ENCODE measurements around the gene PHF3. TPM values are rescaled to one million over a fixed set of nuclear protein-coding genes. Genes with fewer than 3 reads are reported as not detected.

The PHF3 gene
- polyA plus RNA-seq, 1 experiment = 26.6 TPM

- CTCF ChIA-PET = interaction anchor here (0.8 to 3.9 kb wide), 4 partner anchors 10 to 283 kb away, joined by 3 to 17 read pairs (median 8); no protein-coding TSS in a partner anchor
- Histone ChIP-seq H3K27ac (ENCODE audit: low read depth, low read length) (no peak overlapping the region), H3K27me3 (ENCODE audit: control insufficient read depth, insufficient read depth, low read length) (no peaks in the 10 kb centered on the region), H3K9me3 (ENCODE audit: control insufficient read depth, insufficient read depth, low read length) (no peaks in the 10 kb centered on the region; the same call in 1 of the 2 replicates), H3K4me3 (ENCODE audit: low read depth, low read length) (peak overlapping the region; percentile 80)
- DNase-seq (ENCODE audit: low read depth, low spot score) = no peak
- POLR2A ChIA-PET = interaction anchor here (0.6 to 2.2 kb wide), 3 partner anchors 14 to 62 kb away, joined by 4 to 7 read pairs (median 4); no protein-coding TSS in a partner anchor
- TF ChIP-seq, protein P1, sequence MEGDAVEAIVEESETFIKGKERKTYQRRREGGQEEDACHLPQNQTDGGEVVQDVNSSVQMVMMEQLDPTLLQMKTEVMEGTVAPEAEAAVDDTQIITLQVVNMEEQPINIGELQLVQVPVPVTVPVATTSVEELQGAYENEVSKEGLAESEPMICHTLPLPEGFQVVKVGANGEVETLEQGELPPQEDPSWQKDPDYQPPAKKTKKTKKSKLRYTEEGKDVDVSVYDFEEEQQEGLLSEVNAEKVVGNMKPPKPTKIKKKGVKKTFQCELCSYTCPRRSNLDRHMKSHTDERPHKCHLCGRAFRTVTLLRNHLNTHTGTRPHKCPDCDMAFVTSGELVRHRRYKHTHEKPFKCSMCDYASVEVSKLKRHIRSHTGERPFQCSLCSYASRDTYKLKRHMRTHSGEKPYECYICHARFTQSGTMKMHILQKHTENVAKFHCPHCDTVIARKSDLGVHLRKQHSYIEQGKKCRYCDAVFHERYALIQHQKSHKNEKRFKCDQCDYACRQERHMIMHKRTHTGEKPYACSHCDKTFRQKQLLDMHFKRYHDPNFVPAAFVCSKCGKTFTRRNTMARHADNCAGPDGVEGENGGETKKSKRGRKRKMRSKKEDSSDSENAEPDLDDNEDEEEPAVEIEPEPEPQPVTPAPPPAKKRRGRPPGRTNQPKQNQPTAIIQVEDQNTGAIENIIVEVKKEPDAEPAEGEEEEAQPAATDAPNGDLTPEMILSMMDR (IDR thresholded peaks at IDR 0.05; ENCODE audit: low read depth, low read length) = no peak
Measured at GRCh38 chr6:63635215-63635587, 401 bp upstream of the PHF3 start.

DNA sequence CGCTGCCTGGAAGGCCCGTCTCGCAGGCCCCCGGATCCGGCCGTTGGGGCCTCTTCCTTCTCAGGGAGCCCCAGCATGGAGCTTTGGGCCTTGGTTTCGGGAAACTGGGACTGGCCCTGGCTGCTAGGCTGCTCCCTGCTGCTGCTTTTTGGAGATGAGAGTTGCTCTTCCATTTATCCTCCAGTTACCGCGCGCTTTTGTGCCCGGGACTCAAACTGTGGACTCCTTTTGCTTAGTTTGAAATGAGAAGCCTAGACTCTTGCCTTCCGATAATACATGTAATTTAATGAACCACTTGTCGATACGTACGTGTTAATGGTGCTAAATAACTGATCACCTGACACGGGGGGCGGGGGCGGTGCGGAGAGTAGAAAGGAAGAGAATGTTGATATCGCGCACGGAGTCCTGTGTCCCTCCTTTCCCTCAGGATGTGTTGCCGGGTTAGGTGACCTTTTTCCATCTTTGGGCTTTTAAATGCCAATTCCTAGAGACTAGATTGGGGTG is 968 bp downstream of the PHF3 start:
- TF ChIP-seq, protein P1 (IDR thresholded peaks at IDR 0.05; ENCODE audit: low read depth, low read length) = no peak
- ChIA-PET POLR2A (interaction anchor here (1.0 to 2.2 kb wide), 5 partner anchors 13 to 261 kb away, joined by 3 to 7 read pairs (median 3); no protein-coding TSS in a partner anchor), CTCF (interaction anchor here (0.5 to 3.9 kb wide), 4 partner anchors 10 to 166 kb away, joined by 3 to 17 read pairs (median 4); no protein-coding TSS in a partner anchor)
- DNase-seq (ENCODE audit: low read depth, low spot score) = no peak
- H3K9me3 ChIP-seq (ENCODE audit: control insufficient read depth, insufficient read depth, low read length) = no peaks in the 10 kb centered on the region; the same call in 1 of the 2 replicates
- H3K4me3 ChIP-seq (ENCODE audit: low read depth, low read length) = peak overlapping the region; percentile 80
- no peaks in the 10 kb centered on the region for H3K27me3 ChIP-seq (ENCODE audit: control insufficient read depth, insufficient read depth, low read length)
- H3K27ac ChIP-seq (ENCODE audit: low read depth, low read length) = peak overlapping the region; percentile 48

DNA sequence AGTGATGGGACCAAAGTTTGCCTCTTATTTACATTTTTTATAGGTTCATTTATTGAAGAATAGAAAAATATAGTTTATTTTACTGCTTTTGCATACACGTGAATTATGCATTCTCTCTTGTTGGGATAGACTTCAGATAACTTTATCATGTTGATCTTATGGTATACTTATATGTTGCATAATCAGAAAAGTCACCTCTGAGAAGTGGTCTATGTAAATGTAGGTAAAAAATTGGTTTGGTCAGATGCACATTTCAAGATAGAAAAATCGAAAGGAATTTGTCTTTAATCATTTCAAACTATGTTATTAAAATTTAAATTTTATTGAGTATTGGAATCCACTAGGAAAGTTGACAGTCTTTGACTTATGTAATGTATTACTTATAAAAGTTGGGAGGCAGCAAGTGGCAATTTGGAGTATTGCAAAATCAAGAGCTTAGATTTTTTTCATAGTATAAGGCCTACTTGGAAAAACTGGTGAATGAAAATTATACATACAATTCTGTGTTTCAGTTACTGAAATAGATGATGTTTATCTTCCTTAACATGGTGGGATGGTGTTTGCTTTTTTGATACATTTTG is 2.4 kb downstream of the PHF3 start:
- CTCF ChIA-PET = interaction anchor here (3.9 kb wide), 1 partner anchor 40 kb away, joined by 17 read pairs; no protein-coding TSS in a partner anchor
- TF ChIP-seq, protein P1 (IDR thresholded peaks at IDR 0.05; ENCODE audit: low read depth, low read length) = no peak
- POLR2A ChIA-PET = no interaction called here
- Histone ChIP-seq H3K27me3 (ENCODE audit: control insufficient read depth, insufficient read depth, low read length) (no peaks in the 10 kb centered on the region), H3K27ac (ENCODE audit: low read depth, low read length) (no peak overlapping the region), H3K9me3 (ENCODE audit: control insufficient read depth, insufficient read depth, low read length) (no peaks in the 10 kb centered on the region; the same call in 1 of the 2 replicates), H3K4me3 (ENCODE audit: low read depth, low read length) (peak overlapping the region; percentile 80)
- DNase-seq (ENCODE audit: low read depth, low spot score) = no peak

- no peak overlapping the region for H3K27ac ChIP-seq (ENCODE audit: low read depth, low read length)
- no peak overlapping the region for H3K4me3 ChIP-seq (ENCODE audit: low read depth, low read length)
- ChIA-PET CTCF (interaction anchor here (1.4 kb wide), 1 partner anchor 42 kb away, joined by 3 read pairs; no protein-coding TSS in a partner anchor), POLR2A (no interaction called here)
- TF ChIP-seq, protein P1 (IDR thresholded peaks at IDR 0.05; ENCODE audit: low read depth, low read length) = no peak
- DNase-seq (ENCODE audit: low read depth, low spot score) = no peak
- no peaks in the 10 kb centered on the region; the same call in 1 of the 2 replicates for H3K9me3 ChIP-seq (ENCODE audit: control insufficient read depth, insufficient read depth, low read length)
- no peaks in the 10 kb centered on the region for H3K27me3 ChIP-seq (ENCODE audit: control insufficient read depth, insufficient read depth, low read length)
Measured at GRCh38 chr6:63640062-63640461, 4.5 kb downstream of the PHF3 start.

DNA sequence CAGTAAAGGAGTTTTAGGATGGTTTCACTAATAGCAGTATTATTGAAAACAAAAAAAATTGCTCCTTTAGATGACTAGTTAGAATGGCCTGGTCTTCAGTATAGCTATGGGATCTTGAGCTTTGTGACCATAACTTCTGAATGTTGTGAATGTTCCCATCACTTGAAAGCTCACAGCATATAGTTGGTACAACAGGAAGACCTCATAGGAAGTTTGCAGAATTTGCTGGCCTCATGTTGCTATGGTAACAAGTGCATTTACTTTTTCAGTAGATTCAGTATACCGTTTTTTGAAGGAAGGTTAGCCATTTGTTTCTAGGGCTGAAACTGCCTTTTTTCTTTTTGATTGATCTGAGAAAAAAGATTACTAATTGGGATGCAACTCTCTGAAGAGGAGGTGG is 8.3 kb downstream of the PHF3 start:
- Histone ChIP-seq H3K4me3 (ENCODE audit: low read depth, low read length) (no peak overlapping the region), H3K9me3 (ENCODE audit: control insufficient read depth, insufficient read depth, low read length) (no peaks in the 10 kb centered on the region), H3K27ac (ENCODE audit: low read depth, low read length) (no peak overlapping the region), H3K27me3 (ENCODE audit: control insufficient read depth, insufficient read depth, low read length) (no peaks in the 10 kb centered on the region)
- no peak for DNase-seq (ENCODE audit: low read depth, low spot score)
- POLR2A ChIA-PET = no interaction called here
- TF ChIP-seq, protein P1 (IDR thresholded peaks at IDR 0.05; ENCODE audit: low read depth, low read length) = no peak
- CTCF ChIA-PET = no interaction called here
